NCI-H2171 (cell line): ENCODE results near the gene GCC1.

Experiments used
- DNase-seq: peaks from one replicate; lab custom pipeline; 2025; lab: John Stamatoyannopoulos, UW

GCC1 gene

GRCh38 chr7:127536741-127537140, 48.7 kb downstream of the GCC1 start:
- no peak for DNase-seq

GRCh38 chr7:127536394-127536691, 49.1 kb downstream of the GCC1 start:
- no peak for DNase-seq

- no peak for DNase-seq
Measured at GRCh38 chr7:127535546-127536393, 49.6 kb downstream of the GCC1 start.

GRCh38 chr7:127534636-127535035, 50.8 kb downstream of the GCC1 start:
- no peak for DNase-seq

GRCh38 chr7:127532736-127533135, 52.7 kb downstream of the GCC1 start:
- no peak for DNase-seq

GRCh38 chr7:127532151-127532550, 53.2 kb downstream of the GCC1 start:
- no peak for DNase-seq
